HG03378 (cell line): ENCODE measurements around the gene CEP104.
"Not testable (repeated sequence)": the region's sequence is repeated elsewhere in the genome, so short reads cannot be mapped to it uniquely, and the experiment has no call there.

Experiments used
- ATAC-seq: cut with Tn5 transposase; IDR thresholded peaks from one replicate; pipeline ENCODE4 v1.9.1; 2021; ENCODE audit warnings: mild to moderate bottlenecking, moderate library complexity; ENCODE audit not compliant: unreplicated experiment

Gene CEP104

DNA sequence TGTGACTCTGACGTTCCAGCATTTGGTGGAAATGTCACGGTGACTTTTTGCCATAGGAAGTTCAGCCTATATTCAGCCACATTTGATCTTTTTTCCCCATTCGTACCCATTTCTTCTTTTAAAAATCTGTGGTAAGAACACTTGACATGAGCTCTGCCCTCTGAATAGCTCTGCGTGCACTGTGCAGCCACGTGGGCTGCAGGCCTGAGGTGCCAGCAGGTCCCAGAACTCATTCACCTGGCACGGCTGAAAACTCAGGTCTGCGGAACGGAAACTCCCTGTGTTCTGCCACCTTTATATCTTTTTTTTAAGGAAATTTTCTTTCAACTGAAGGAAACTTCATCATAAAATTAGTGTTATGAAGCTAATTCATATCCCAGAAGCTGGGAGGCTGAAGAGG is 28.6 kb downstream of the CEP104 start:
- ATAC-seq: no peak

- ATAC-seq: no peak
These were observed 29.2 kb downstream of the CEP104 start for GRCh38 chr1:3827813-3828307.

DNA sequence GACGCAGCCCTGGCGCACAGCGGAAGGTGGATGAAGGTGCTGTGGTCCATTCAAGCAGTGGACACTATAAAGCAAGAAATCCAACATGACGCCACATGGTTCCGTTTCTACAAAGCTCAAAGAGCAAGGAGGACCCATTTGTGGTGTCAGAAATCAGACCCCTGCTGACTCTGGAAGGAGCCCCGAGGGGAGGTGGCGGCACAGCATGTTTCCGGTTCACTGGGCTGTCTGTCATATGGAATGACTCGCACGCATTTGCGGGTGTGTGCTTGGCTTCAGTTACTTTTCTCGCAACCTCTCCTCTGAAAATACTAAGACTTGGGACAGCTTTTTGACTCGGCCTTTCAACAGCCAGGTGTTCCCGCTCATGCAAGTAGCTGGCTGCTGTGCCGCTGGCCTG is 31.7 kb downstream of the CEP104 start:
- ATAC-seq: no peak

DNA sequence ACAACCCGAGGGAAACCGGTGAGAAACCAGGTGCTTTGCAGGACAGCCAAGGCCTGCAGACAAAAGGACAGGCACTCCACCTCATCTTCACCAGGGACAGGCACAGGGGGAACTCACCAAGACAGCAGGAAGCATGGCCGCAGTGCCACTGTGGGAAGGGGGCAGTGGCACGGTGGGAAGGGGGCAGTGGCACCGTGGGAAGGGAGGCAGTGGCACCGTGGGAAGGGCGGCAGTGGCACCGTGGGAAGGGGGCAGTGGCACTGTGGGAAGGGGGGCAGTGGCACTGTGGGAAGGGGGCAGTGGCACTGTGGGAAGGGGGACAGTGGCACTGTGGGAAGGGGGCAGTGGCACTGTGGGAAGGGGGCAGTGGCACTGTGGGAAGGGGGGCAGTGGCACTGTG is 32.4 kb downstream of the CEP104 start:
- no peak for ATAC-seq

GRCh38 chr1:3822421-3822820 is 34.6 kb downstream of the CEP104 start:
- ATAC-seq: no peak

DNA sequence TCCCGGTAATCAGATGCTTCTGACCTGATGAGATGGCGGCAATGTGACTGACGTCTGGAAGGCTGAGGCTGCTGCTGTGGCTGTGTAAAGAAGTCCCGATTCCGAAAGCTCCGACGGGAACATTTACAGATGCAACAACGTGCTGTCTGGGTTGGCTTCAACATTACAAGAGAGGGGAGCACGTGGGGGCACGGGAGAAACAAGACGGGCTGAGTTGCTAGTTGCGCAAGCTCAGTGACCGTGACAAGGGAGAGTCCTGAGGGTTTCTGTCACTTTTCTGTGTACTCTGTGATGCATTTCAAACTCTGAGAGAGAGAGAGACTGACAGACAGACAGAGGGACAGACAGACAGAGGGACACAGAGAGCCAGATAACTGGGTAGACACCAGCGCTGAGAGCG is 35.1 kb downstream of the CEP104 start:
- ATAC-seq: no peak

DNA sequence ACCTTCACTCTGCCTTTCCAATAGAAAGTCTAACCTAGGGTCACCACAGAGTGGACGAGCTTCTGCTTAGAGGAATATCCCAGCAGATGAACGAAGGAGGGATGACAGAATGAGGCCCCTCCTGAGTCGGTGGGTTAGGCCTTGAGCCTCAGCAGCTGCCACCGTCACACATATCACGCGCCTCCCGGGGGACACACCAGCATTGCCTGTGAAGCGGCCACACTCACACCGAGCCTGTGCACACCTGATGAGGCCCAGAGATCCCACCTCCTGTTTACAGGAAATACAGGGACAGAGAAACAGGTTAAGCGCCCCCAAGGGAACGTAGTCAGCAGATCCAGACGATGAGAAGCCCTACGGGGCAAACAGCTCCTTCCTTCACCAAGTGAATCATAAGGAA is 35.6 kb downstream of the CEP104 start:
- ATAC-seq: no peak

DNA sequence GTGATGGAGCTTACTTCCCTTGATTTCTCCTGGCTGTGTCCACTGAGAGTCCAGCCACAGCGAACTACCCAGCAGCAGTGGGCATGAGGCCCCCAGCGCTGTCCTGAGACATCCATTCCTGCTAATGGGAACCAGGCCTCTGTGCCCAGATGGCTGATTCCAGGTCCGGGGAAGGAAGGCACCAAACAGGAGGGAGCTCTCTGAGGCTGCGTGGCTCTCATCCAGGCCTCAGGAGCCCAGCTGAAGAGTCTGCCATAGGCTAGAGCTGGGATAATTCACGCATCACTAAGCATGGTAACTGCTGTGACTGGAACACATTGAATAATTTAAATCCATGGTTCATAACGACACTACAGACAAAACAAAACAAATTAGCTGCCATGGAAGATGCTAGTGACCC is 36.0 kb downstream of the CEP104 start:
- no peak for ATAC-seq

GRCh38 chr1:3820316-3820715 is 36.7 kb downstream of the CEP104 start:
- no peak for ATAC-seq

- no peak for ATAC-seq
These were observed 37.2 kb downstream of the CEP104 start for GRCh38 chr1:3819771-3820200.

DNA sequence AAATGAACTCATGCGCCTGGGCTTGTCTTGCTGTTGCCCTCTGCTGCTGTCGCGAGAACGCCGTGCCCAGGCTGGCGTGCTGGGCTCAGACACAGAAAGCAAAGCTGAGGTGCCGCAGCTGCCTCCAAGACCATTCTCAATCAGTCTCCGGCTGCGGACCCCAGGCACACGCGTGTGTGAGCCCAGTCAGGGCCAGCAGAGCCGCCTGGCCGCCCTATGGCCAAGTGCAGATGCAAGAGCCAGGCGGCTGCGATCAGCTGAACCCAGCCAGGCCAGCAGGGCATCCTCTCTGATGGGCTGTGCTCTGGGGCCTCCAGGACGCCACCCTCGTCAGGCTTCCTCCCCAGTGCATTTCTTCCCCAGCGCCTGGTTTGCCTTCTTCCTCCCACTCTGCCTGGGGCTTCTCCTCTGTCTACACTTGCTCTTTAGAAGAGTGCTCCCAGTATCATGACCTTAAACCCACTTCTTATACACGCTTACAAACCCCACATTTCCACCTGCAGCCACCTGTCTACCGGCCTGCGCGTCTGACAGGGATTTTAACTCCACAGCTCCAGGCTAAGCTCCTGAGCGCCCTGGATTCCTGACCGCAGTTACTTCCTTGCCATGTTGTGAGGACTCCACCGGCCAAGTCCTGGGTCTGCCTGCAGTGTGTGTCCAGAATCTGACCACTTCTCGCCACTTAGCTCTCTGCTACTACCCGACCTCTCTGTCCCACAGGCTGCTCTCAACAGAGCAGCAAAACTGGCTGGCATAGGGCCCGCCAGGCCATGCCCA is 39.0 kb downstream of the CEP104 start:
- ATAC-seq: no peak

DNA sequence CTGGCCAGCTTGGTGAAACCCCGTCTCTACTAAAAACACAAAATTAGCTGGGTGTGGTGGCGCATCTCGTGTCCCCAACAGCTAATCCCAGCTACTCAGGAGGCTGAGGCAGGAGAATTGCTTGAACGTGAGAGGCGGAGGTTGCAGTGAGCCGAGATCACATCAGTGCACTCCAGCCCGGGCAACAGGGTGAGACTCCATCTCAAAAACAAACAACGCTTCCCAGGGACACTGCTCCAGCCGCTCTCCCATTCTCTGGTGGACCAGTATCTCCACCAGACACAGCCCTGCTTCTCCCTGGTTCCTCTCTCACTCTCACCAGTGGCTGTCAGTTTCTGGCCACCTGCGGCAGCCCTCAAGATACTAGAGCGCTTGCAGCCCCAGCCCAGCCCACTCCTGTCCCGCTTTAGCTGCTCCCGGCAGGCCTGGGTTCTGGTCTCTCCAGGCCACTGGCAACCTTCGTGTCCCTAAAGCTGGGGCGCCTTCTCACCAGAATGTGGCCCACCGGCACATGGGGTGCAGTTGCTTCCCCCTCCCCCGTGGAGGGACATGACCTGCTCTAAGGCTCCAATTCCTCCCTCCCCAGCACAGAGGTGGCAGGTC is 39.8 kb downstream of the CEP104 start:
- ATAC-seq: no peak

DNA sequence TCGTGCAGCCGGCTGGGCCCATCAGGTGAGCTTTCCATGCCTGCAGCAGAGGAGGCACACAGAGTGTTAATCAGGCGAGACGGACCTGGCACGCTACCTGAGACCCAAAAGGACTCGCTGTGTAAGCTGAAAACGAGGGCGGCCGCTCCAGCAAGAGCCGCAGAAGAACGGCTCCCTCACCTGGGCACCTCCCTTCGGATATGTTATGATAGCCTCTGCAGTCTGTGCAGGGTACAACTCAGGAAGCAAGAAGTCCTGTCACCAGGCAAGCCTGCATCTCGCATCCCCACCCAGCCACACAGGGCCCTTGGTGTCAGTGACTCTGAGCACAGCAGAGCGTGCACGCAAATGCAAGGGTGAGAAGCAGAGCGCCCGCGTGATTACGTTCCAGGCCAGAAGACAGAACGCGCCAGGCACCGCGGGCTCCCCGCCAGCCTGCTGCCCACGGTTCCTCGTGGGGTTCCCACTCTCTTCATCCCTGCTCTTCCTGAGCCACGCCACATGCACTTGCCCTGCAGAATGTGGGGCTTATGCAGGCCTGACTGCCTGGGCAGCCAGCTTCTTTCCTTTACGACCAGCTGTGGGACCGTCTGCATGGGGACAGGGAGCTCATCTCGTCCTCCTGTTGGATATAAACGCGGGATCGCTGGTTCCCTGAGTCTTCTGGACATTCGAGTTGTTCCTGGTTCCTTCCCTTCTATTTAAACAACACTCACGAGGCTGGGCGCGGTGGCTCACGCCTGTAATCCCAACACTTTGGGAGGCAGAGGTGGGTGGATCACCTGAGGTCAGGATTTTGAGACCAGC is 40.5 kb downstream of the CEP104 start:
- ATAC-seq: no peak

DNA sequence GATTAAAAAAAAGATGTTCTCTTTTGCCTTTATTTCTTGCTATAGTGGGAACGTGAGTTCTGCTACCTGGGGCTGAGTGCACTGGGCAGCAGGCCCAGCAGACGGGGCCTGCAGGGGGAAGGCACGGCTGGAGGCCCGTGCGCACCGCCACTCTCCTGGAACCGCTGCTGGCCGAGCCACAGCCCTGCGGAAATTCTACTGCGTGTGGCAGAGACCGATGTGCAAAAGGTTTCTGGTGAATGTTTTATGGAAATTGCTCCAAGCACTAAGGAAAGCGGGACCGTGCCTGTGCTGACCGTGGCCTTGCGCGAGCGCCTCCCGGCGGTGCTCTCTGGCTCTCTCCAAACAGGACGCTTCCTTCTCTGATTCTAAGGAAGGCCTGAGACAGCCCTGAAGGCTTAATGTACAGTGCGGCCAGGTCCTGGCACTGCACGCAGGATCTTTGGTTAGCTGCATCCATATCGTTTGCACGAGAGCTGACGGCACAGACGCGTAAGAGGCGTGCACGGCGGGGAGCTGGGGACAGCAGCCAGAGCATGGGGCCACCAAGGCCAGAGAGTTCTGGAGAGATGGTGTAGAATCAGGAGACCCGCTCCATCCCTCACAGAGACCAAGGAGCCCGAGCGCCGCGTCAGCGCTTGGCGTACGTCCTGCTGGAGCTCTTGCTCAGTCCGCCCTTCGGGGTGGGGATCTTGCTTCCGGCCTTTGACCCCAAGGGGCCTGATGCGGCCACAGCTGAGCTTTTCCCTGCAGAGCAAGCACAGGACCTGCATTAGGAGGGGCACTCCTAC is 42.0 kb downstream of the CEP104 start:
- no peak for ATAC-seq

DNA sequence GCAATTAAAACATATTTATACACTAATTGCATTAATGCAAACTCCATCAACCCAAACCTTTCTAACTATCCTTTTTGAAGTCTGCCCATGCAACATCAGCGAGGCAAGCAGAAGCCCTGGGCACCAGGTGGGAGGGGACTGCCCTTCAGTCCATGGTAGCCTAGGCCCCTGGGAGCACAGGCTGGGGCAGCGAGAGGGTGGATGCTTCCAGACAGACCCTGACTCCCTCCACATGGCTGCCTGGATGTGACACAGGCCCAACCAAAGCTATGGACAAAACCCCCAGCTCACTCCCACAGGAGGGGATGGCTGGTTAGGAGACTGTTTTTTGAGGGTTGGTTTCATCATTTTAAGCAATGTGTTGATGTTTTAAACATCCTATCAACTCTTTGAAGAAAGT is 42.9 kb downstream of the CEP104 start:
- no peak for ATAC-seq

DNA sequence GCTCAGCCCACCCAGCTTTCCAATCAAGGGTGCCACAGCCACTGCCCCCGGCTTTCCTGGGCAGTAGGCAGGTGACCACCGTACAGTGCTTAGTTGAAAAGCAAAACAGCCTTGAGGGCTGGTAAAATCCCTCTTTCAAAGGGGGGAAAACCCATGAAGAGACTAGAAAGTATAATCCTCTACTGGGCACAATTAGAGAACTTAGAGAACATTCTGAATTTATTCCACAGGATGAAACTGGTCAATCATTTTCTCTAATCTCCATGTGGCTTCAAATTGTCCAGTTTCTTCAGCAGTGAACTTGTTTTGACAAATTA is 45.5 kb downstream of the CEP104 start:
- no peak for ATAC-seq

GRCh38 chr1:3810149-3810761 is 46.8 kb downstream of the CEP104 start:
- not testable (repeated sequence) for ATAC-seq

DNA sequence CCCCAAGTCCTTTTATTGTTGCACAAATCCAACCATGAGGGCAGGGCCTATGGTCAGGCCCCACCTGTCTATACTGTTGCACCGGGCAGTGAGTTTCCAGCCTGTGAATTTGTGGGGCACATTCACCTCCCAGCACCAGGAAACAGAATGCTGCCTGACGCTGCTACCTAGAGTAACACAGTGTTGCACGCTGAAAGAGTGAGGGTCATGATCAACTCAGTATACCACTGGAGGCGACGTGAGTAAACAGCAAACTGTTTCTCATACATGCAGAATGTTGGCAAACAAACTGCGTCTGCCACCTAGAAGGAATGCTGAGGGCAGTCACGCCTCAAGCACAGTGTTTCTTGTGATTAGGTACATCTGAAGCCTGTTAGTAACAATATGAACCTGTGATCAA is 47.3 kb downstream of the CEP104 start:
- no peak for ATAC-seq

DNA sequence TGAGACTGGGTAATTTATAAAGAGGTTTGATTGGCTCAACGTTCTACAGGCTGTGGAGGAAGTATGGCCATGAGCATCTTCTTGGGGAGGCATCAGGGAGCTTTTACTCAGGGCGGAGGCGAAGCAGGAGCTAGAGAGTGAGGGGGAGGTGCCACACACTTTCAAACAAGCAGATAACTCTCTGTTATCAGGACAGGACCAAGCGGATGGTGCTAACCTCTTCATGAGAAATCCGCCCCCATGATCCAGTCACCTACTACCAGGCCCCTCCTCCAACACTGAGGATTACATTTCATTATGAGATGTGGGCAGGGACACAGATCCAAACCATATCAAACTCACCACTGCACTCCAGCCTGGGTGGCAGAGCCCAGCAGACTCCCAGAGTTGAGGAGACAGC is 49.2 kb downstream of the CEP104 start:
- ATAC-seq: no peak

GRCh38 chr1:3805038-3805437 is 52.0 kb downstream of the CEP104 start:
- no peak for ATAC-seq

DNA sequence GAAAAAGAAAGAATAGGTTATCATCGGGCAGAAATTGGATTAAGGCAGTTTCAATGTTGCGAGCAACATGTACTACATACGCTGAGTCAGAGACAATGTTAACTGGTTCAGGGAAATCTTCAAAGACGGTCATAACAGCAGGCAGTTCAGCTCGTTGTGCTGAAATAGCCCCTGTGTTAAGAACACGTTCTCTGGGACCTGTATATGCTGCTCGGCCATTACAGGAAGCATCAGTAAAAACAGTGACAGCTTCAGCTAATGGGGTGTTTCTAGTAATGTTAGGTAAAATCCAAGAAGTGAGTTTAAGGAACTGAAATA is 52.4 kb downstream of the CEP104 start:
- ATAC-seq: not testable (repeated sequence)
